Hypothalamus (tissue), 51 donors: ENCODE results near the gene THAP9.

Source experiments
- DNase-seq, 51 donors: peaks; one replicate each; lab custom pipeline; 2025; lab: John Stamatoyannopoulos, UW

Gene THAP9

GRCh38 chr4:82951196-82951595 is 50.7 kb downstream of the THAP9 start:
- no peak for DNase-seq

GRCh38 chr4:82954212-82954611 is 53.7 kb downstream of the THAP9 start:
- DNase-seq: no peak

DNA sequence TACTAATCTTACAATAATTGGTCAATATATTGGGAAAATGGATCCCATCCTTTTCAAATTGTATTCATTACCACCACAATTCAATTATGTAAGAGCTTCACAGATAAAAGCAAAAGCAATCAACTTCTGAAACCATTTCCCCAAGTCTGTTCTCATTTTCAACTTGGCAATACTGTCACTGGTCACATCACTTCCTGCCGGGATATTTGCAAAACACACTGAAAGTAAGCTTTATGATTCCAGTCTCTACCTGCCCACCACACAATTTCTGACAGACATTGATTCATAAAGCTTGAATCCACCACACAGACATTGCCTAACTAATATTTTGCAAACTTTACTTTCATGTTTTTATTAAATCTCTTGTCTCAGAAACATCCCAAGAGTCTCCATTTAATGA is 56.5 kb downstream of the THAP9 start:
- no peak for DNase-seq

- no peak for DNase-seq
Measured at GRCh38 chr4:82965763-82966162, 65.2 kb downstream of the THAP9 start.

GRCh38 chr4:82968972-82969371 is 68.4 kb downstream of the THAP9 start:
- DNase-seq: no peak

DNA sequence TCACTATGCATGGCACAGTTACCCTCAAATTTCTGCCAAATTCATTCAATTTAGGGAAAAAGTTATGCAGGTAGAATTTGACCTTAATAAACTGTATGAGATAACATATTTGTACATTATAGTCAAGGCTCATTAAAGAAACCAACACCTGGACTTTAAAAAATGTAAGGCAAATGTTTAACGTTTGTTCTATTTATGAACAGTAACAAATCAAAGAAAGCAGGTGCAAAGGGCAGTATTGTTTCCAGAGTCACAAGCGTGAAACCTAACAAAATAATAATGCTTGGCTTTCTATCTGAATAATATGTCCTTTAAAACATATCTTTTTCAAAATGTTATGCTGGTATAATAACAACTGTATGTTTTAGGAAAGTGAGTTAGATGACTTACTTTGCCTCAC is 68.9 kb downstream of the THAP9 start:
- DNase-seq: no peak
